ENCODE data around the gene HOXD9.

DNA sequence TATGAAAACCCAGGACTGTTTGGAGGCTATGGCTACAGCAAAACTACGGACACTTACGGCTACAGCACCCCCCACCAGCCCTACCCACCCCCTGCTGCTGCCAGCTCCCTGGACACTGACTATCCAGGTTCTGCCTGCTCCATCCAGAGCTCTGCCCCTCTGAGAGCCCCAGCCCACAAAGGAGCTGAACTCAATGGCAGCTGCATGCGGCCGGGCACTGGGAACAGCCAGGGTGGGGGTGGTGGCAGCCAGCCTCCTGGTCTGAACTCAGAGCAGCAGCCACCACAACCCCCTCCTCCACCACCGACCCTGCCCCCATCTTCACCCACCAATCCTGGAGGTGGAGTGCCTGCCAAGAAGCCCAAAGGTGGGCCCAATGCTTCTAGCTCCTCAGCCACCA, 46.7 kb downstream of the HOXD9 start:
- TF ChIP-seq, protein P1, sequence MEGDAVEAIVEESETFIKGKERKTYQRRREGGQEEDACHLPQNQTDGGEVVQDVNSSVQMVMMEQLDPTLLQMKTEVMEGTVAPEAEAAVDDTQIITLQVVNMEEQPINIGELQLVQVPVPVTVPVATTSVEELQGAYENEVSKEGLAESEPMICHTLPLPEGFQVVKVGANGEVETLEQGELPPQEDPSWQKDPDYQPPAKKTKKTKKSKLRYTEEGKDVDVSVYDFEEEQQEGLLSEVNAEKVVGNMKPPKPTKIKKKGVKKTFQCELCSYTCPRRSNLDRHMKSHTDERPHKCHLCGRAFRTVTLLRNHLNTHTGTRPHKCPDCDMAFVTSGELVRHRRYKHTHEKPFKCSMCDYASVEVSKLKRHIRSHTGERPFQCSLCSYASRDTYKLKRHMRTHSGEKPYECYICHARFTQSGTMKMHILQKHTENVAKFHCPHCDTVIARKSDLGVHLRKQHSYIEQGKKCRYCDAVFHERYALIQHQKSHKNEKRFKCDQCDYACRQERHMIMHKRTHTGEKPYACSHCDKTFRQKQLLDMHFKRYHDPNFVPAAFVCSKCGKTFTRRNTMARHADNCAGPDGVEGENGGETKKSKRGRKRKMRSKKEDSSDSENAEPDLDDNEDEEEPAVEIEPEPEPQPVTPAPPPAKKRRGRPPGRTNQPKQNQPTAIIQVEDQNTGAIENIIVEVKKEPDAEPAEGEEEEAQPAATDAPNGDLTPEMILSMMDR (IDR thresholded peaks at IDR 0.05; ENCODE audit: poor library complexity, severe bottlenecking): no peak
- TF ChIP-seq POLR2AphosphoS5 (IDR thresholded peaks at IDR 0.05): no peak

Data from neural cell (in vitro differentiated cells).